Measurements from ENCODE around the gene SLC4A1AP.

SLC4A1AP gene

DNA sequence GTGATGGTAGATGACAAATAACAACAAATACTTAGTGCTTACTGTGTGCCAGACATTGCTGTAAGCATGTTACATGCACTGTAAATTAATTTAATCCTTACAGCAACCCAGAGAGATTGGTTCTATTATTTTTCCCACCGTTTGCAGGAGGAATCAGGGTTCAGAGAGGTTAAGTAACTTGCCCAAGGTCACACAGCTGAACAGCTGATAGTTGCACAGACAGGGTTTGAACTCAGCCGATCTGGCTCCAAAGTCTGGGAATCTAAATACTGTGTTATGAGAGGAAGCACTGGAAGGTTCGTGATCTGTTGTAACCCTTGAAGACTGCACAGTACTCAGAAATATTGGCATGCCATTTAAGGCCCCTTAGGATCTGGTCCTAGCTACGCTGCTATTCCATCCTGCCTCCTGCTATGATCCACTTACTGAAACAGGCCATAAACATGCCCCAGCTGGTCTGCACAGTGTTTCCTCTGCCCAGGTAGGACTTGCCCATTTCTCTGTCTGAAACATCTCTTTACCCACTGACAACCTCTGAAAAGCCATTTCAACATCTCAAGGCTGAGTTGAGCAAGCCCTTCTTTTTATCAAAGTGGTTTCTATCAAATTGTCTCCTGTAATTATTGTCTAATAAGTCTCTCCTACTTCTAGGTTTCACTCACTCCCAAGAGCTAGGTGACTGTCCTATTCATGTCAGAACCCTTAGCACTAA, 67.4 kb downstream of the SLC4A1AP start:
- H3K9me3 Mint-ChIP-seq = peaks cover 5% of the 10 kb centered on the region
- H3K4me3 Mint-ChIP-seq = no peak overlapping the region
- no peak overlapping the region for H3K27ac Mint-ChIP-seq
- H3K4me1 Mint-ChIP-seq (ENCODE audit: low read depth) = peaks cover 18% of the 10 kb centered on the region
- H3K36me3 Mint-ChIP-seq (ENCODE audit: low read depth) = no peaks in the 10 kb centered on the region
- no peaks in the 10 kb centered on the region for H3K27me3 Mint-ChIP-seq

DNA sequence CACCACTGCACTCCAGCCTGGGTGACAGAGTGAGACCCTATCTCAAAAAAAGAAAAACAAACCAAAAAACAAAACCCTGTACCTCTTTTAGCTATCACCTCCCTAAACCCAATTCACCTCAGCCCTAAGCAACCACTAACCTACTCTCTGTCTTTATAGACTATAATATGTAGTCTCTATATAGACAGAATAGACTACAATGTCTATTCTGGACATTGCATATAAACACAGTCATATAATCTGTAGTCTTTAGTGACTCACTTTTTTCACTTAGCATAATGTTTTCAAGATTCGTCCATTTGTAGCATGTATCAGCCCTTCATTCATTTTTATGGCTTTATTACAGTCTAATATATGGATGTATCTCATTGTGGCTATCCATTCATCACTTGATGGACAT, 70.6 kb downstream of the SLC4A1AP start:
- Mint-ChIP-seq H3K4me1 (ENCODE audit: low read depth) (peaks cover 19% of the 10 kb centered on the region), H3K9me3 (peaks cover 5% of the 10 kb centered on the region), H3K4me3 (no peak overlapping the region), H3K36me3 (ENCODE audit: low read depth) (no peaks in the 10 kb centered on the region), H3K27me3 (no peaks in the 10 kb centered on the region), H3K27ac (no peak overlapping the region)

DNA sequence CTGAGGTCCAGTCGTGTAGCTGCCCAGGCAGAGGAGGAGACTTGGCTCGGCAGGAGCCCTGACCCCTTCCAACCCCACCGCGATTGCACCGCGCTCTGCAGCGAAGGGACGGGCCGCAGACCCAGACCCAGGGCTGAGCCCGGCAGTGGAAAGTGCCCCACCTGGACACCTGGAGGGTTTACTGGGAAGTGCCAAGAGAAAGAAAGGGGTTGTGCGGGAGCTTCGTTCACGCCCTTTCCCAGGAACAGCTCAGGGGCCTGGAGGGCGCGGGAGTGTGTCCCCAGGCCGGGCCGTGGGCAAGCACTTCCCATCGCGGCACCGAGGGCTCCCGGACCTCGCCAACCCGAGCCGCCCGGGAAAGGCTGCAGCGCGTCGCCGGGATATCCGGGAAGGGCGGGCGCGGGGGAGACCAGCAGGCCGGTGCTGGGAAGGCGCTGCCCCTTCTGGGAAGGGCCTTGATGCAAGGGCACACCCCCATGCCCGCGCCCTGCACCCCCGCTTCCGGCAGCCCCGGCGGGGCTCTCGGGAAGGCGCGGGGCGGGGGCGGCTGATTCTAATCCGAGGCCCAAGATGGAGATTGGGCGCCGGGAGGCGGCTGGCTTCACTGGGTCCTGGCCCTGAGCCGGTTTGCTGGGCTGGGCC, 71.7 kb downstream of the SLC4A1AP start:
- peak overlapping the region; percentile 61 for H3K4me3 Mint-ChIP-seq
- H3K9me3 Mint-ChIP-seq = peaks cover 5% of the 10 kb centered on the region
- peak overlapping the region; percentile 81 for H3K27ac Mint-ChIP-seq
- no peaks in the 10 kb centered on the region for H3K36me3 Mint-ChIP-seq (ENCODE audit: low read depth)
- H3K4me1 Mint-ChIP-seq (ENCODE audit: low read depth) = peaks cover 19% of the 10 kb centered on the region
- no peaks in the 10 kb centered on the region for H3K27me3 Mint-ChIP-seq

DNA sequence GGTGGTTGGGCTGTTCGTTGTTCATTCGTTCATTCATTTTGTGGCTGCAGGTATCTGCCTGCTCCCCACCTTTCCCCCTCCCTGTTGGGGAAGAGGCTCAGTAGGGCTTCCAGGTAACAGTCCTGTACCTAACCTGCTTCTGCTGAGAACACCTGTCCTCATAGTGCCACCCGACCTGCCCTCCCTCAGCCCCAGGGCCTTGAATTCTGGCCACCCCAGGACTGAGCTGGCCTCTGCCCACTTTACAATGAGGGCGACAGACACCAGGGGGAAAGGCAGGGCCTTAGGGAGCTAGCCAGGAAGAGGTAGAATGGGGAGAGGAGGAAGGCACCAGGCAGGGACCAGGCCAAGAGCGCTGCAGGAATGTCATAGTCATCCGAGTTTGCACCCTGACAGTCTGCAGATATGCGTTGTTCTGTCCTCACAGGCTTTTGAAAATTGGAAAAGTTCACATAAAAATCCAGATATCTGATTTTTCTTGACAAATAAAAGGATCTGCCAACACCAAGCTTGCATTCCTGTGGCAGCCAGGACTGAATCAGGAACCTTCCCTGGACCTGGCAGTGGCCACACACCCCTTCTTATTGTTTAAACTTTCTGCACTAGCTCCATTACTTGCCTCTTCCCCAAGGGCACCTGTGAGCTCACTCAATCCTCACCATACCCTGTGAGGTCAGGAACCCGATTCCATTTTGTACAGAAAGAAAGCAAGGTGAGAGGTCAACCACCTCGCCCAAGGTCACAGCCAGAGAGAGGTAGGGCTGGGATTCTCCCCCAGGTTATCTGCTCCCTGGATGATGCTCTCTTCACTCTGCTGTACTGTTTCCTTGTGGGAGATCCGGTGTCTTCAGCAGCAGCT, 72.6 kb downstream of the SLC4A1AP start:
- Mint-ChIP-seq H3K36me3 (ENCODE audit: low read depth) (no peaks in the 10 kb centered on the region), H3K27me3 (no peaks in the 10 kb centered on the region), H3K9me3 (peaks cover 5% of the 10 kb centered on the region), H3K27ac (peak overlapping the region; percentile 34), H3K4me1 (ENCODE audit: low read depth) (peaks cover 19% of the 10 kb centered on the region), H3K4me3 (no peak overlapping the region)

DNA sequence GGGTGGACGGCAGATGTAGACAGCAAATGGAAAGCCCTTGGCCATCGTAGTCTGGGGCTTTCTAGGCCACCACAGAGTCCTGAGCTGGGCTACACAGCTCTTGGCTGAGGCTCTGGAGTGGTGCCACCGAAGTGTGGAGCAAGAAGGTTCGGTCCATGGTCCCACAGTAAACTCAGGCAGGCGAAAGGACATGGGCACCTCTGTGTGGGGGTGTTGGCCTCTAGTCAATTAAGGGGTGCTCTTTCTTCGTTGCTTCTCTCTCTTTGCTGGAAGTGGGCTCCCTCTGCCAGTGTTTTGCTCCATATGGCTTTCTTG, 73.2 kb downstream of the SLC4A1AP start:
- Mint-ChIP-seq H3K27me3 (no peaks in the 10 kb centered on the region), H3K4me1 (ENCODE audit: low read depth) (peaks cover 19% of the 10 kb centered on the region), H3K4me3 (no peak overlapping the region), H3K9me3 (peaks cover 5% of the 10 kb centered on the region), H3K27ac (no peak overlapping the region), H3K36me3 (ENCODE audit: low read depth) (no peaks in the 10 kb centered on the region)

DNA sequence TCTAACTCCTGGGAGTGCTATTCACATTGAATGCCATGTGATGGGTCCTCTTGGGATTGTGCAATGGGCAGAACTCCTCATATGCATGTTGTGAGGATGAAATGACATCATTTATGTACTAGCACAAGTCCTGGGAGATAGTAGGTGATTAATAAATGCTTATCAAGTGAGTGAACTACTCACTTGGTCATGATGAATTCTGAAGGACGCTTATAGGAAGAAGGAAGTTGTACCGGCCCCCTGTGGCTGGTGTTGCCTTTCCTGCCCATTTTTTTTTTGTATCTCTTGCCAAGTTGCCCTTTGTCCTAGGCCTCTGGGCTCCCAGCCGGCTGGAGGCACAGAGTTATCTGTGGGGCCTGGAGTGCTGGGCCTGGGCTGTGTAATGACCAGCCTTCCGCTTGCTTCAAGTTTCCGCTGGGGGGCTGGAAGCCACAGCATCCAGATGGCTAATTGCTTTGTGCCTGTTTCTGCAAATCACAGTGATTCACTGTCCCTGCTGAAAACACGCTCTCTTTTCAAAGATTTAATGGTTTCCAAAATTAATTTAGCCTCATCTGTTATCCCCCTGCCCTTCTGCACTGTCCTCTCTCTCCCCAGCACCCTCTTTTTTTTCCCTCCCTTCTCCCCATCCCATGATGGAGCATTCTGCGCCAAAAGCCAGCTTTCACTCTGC, 74.1 kb downstream of the SLC4A1AP start:
- Mint-ChIP-seq H3K27ac (no peak overlapping the region), H3K36me3 (ENCODE audit: low read depth) (no peaks in the 10 kb centered on the region), H3K4me3 (no peak overlapping the region), H3K27me3 (no peaks in the 10 kb centered on the region), H3K4me1 (ENCODE audit: low read depth) (peaks cover 19% of the 10 kb centered on the region), H3K9me3 (peaks cover 5% of the 10 kb centered on the region)

DNA sequence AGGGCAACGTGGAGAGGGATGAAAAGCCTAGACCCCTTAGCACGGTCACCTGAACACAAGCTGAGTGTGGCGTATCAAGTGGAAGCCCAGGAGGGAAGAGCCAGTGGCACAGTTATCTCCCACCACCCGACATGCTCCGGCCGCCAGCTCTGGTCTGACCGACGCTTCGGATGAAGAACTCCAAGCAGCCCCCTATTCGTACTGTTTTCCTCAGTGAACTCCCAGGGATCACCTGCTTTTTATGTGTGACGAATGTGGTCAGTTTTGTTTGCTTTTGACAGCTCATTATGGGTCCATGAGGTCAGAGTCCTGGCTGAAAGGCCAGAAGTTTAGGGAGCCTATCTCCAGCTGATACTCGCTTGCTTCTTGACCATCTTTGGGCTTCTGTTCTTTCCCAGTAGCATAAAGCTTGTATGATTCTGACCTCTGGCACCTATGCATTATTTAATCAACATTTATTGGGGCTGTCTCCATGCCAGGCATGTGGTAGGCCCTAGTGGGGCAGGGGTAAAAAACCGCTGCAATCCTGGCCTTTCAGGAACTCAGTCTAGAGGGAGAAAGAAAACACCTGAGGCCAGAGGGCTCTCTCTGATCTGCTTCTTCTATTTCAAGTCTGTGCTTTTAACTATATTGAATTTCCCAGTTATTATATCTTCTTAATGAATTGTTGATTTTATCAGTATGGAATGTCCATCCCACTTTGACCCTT, 74.8 kb downstream of the SLC4A1AP start:
- Mint-ChIP-seq H3K9me3 (peaks cover 2% of the 10 kb centered on the region), H3K27ac (no peak overlapping the region), H3K4me1 (ENCODE audit: low read depth) (peaks cover 19% of the 10 kb centered on the region), H3K27me3 (no peaks in the 10 kb centered on the region), H3K36me3 (ENCODE audit: low read depth) (no peaks in the 10 kb centered on the region), H3K4me3 (no peak overlapping the region)

DNA sequence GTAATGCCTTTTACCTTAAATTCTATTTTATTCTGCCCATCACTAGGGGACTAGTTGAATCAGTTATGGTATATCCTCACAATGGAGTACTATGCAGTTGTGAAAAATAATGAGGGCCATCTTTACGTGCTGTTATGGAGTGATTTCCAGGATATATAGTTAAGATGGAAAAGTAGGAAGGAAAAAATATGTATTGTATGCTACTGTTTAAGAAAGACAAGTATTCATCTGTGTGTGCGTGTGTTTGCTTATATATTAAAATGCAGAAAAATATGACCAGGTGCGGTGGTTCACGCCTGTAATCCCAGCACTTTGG, 75.3 kb downstream of the SLC4A1AP start:
- no peak overlapping the region for H3K4me3 Mint-ChIP-seq
- peaks cover 19% of the 10 kb centered on the region for H3K4me1 Mint-ChIP-seq (ENCODE audit: low read depth)
- no peaks in the 10 kb centered on the region for H3K27me3 Mint-ChIP-seq
- no peaks in the 10 kb centered on the region for H3K9me3 Mint-ChIP-seq
- H3K27ac Mint-ChIP-seq = no peak overlapping the region
- no peaks in the 10 kb centered on the region for H3K36me3 Mint-ChIP-seq (ENCODE audit: low read depth)

DNA sequence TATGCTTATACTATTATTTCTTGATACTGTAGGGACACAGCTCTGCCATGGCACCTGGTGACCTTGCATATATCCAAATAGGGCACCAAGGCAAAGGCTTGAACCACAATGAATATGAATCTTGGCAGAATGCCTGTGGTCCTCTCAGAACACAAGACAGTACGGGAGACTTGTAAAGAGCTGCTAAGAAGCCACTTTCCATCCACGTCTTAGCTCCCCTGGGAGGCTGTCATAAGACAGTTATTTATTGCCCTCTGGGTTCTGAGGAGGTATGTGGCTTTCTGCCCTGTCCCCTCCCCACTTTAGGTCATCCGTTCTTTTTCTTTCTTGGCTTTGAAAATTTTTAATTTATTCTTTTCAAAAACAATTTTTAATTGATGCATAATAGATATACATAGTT, 78.0 kb downstream of the SLC4A1AP start:
- H3K4me3 Mint-ChIP-seq = no peak overlapping the region
- no peaks in the 10 kb centered on the region for H3K4me1 Mint-ChIP-seq (ENCODE audit: low read depth)
- no peaks in the 10 kb centered on the region for H3K27me3 Mint-ChIP-seq
- H3K36me3 Mint-ChIP-seq (ENCODE audit: low read depth) = no peaks in the 10 kb centered on the region
- H3K27ac Mint-ChIP-seq = no peak overlapping the region
- H3K9me3 Mint-ChIP-seq = no peaks in the 10 kb centered on the region

DNA sequence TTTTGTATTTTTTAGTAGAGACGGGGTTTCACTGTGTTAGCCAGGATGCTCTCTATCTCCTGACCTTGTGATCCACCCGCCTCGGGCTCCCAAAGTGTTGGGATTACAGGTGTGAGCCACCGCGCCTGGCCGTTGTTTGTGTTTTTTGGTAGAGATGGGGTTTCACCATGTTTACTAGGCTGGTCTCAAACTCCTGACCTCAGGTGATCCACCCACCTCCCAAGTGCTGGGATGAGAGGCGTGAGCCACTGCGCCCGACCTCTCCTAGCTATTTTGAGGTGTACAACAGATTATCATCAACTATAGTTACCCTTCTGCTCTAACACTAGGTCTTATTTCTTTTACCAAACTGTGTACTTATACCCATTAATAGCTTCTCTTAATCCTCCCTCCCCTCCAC, 78.9 kb downstream of the SLC4A1AP start:
- Mint-ChIP-seq H3K9me3 (no peaks in the 10 kb centered on the region), H3K4me1 (ENCODE audit: low read depth) (no peaks in the 10 kb centered on the region), H3K27me3 (no peaks in the 10 kb centered on the region), H3K36me3 (ENCODE audit: low read depth) (no peaks in the 10 kb centered on the region), H3K27ac (no peak overlapping the region), H3K4me3 (no peak overlapping the region)

Data from stimulated activated naive CD8-positive, alpha-beta T cell treated with anti-CD3 and anti-CD28 coated beads, Interleukin-15, Interleukin-2, amounts not matched to agents 100 ng/mL and 50 ng/mL, for 24 hours (primary cell).